Central memory CD4-positive, alpha-beta T cell (primary cell): ENCODE results near the gene EHMT1.

ENCODE experiments used
- DNase-seq: peaks from one replicate; pipeline ENCODE4 v3.0.0; 2022

Gene EHMT1

GRCh38 chr9:137674307-137674975, 55.6 kb downstream of the EHMT1 start:
- no peak for DNase-seq

DNA sequence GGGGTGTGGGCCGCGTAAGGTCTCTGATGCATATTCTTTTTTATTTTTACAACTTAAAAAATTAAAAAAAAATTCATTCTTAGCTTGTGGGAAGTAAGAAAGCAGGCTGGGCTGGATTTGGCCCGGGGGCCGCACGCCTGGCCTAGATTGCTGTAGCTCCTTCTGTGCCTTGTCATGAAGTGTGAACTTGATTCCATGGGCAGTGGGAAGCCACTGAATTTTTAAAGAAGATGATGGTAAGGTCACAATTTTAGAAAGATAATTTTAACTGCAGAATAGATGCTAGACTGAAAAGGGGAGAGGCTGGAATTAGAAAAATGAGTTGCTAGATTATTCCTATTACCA, 56.1 kb downstream of the EHMT1 start:
- DNase-seq, result no peak

GRCh38 chr9:137676998-137677397, 58.2 kb downstream of the EHMT1 start:
- no peak for DNase-seq

- no peak for DNase-seq
These were observed 59.4 kb downstream of the EHMT1 start for GRCh38 chr9:137678202-137678601.

GRCh38 chr9:137679249-137679648, 60.4 kb downstream of the EHMT1 start:
- DNase-seq, result no peak

GRCh38 chr9:137679695-137680305, 61.0 kb downstream of the EHMT1 start:
- DNase-seq, result no peak

GRCh38 chr9:137680444-137681358, 61.9 kb downstream of the EHMT1 start:
- no peak for DNase-seq

DNA sequence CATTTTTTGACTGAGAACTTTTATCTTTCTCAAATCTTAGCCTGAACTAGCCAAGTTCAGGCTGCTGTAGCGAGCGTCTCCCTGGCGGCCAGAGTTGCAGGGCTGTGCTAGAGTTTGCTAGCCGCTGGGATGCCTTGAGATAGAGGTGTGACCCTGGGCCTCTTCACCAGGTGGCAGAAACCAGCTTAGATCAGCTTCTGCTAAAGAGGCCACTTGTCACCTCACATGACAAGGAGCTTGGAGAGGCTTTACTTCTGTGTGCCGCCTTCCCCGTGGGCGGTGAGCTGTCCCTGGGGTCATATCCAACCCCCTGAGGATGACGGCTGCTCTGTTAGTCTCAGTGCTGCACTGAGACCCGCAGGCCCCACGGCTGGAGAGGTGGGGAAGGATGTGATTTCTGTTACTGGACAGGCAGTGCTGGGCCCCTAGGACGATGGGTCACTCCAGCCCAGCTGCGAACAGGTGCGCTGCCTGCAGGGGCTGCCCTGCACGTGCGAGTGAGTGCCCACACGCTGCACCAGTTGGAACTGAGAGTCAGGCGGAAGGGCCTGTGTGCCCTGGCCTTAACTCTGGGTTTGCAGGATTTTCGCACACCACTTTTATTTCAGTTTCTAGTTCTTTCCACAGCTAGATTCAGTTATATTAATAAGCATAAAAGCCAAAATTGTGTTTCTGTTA, 63.8 kb downstream of the EHMT1 start:
- DNase-seq, result no peak

- no peak for DNase-seq
These were observed 64.6 kb downstream of the EHMT1 start for GRCh38 chr9:137683262-137683864.

DNA sequence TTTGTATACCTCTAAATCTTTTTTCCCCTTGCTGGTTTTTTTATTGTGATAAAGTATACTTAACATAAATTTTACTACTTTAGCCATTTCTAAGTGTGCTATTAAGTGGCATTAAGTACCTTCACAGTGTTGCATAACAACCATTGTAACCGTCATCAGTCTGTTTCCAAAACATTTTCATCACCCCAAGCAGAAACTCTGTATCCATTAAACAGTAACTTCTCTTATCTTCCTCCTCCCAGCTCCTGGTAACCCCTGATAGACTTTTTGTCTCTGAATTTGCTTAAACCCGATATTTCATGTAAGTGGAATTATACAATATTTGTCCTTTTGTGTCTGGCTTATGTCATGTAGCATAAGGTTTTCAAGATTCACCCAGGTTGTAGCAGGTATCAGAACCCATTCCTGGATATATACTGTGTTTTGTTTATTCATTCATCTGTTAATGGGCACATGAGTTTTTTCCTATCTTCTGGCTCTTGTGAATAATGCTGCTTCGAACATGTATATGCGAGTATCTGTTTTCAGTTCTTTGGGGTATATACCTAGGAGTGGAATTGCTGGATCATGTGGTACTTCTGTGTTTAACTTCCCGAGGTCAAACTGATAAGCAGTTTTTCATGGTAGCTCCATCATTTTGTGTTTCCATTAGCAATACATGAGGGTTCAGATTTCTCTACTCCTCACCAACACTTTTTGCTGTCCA, 66.4 kb downstream of the EHMT1 start:
- DNase-seq, result no peak

DNA sequence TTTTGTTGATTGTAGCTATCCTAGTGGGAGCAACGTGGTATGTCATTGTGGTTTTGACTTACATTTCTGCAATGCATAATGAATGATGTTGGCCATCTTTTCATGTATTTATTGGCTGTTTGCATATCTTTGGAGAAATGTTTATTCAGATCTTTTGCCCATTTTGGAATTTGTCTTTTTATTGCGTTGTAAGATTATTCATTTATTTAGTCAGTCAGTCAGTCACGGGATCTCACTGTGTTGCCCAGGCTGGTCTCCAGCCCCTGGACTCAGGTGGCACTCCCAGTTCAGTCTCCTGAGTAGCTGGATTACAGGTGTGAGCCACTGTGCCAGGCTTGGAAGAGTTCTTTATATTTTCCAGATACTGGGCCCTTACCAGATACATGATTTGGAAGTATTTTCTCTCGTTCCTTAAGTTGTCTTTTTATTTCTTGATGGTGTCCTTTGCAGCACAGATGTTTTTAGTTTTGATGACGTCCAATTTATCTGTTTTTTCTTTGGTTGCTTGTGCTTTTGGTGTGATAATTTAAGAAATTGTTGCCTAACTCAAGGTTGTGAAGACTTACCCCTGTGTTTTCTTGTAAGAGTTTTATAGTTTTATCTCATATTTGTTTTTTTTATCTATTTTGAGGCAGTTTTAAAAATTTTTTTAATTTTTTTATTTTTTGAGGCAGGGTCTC, 67.1 kb downstream of the EHMT1 start:
- no peak for DNase-seq

DNA sequence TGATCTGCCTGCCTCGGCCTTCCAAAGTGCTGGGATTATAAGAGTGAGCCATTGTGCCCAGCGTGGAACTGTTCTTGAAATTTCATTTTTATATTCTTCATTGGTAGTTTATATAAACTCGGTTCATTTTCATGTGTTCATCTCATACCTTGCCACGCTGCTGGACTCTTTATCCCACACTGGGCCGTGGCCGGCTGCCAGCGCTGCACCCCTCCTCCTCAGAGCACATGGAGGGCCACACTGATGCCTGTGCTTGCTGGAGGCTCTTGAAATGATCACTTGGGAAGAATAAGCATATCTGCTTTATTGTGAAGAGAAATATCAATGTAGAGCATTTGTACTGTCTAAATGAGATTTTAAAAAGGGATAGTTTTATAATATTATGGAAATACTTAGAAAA, 69.5 kb downstream of the EHMT1 start:
- DNase-seq, result no peak

DNA sequence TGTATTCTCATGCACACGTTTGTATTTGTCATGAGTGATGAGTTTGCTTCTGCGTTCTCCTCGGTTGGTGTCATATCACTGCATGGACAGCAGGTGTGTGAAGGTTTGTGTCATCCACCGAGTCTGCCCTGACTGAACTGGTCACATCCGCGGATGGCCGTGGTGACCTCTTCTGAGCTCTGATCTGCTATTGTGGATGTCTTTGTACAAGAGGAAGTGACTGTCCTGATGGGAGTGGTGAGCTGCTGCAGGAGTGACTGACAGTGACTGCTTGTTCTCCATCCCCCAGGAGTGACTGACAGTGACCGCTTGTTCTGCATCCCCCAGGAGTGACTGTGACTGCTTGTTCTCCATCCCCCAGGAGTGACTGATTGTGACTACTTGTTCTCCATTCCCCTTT, 69.9 kb downstream of the EHMT1 start:
- DNase-seq, result no peak

DNA sequence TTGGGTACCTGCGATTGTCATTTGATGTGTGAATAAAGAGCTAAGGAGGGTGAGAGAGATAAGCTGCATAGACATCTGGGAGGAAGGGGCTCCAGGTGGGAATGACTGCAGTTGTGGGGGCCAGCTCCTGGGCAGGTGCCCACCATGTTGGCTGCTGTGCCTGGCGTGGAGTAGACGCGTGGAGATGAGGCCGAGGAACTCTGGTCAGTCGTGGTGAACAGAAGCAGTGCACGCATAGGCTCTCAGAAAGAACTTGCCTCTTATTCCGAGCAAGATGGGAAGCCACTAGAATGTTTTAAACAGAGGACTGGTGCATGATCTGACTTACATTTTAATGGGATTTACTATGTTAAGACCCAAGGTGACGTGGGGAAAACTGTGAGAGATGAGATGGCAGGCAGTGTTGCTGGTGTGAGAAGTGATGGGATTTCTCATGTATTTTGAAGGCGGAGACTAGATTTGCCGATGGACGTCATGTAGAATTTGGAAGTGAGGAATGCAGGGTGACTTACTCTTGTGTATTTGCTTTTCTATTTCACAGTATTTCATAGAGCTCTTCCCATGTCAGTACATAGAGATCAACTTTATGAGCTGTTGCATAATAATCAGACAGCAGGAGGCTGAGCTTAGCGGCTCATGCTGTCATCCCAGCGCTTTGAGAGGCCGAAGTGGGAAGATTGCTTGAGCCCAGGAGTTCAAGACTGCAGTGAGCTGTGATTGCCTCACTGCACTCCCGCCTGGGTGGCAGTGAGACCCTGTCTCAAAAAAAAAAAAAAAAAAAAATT, 71.1 kb downstream of the EHMT1 start:
- no peak for DNase-seq

DNA sequence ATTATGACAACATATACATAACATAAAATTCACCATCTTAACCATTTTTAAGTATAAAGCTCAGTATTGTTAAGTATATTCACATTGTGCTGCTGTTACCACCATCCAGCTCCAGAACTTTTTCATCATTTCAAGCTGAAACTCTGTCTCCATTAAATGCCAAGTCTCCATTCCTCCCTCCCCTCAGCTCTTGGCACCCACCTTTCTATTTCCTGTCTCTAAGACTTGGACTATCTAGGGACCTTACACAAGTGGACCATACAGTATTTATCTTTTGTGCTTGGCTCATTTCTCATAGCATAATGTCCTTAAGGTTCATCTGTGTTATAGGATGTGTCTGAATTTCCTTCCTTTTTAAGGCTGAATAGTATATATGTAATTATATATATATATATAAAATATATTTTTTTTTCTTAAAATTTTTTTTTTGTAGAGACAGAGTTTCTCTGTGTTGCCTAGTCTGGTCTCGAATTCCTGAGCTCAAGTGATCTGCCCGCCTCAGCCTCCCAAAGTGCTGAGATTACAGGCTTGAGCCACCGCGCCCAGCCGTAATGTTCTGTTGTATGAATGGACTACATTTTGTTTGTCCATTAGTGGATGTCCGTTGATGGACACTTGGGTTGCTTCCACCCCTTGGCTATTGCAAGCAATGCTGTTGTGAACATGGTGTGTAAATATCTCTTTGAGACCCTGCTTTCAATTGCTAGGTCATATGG, 72.3 kb downstream of the EHMT1 start:
- DNase-seq, result no peak

DNA sequence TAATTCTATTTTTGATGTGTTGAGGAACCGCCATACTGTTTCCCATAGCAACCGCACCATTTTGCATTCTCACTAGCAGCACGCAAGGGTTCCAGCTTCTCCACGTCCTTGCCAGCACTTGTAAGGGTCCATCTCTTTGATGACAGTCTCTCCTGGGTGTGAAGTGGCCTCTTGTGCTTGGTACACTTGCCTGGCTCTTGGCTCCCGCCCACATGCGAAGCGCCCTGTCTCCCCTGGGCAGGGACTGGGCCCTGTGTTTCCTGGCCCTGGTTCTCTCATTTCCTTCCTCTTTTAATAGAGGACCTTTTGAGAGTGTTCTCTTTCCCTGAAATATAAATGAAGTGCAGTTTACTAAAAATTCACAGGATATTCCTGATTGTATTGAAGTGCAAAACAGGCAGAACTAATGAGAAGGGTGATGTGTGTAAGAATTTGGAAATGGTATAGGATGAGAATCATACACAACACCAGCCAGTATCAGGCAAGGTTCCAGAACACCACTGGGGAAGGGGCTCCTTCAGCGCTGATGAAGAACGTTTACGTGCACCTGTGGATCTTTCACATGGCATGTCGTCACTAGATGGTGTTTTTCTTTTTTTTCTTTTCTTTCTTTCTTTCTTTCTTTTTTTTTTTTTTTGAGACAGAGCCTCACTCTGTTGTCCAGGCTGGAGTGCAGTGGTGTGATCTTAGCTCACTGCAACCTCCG, 73.0 kb downstream of the EHMT1 start:
- no peak for DNase-seq

DNA sequence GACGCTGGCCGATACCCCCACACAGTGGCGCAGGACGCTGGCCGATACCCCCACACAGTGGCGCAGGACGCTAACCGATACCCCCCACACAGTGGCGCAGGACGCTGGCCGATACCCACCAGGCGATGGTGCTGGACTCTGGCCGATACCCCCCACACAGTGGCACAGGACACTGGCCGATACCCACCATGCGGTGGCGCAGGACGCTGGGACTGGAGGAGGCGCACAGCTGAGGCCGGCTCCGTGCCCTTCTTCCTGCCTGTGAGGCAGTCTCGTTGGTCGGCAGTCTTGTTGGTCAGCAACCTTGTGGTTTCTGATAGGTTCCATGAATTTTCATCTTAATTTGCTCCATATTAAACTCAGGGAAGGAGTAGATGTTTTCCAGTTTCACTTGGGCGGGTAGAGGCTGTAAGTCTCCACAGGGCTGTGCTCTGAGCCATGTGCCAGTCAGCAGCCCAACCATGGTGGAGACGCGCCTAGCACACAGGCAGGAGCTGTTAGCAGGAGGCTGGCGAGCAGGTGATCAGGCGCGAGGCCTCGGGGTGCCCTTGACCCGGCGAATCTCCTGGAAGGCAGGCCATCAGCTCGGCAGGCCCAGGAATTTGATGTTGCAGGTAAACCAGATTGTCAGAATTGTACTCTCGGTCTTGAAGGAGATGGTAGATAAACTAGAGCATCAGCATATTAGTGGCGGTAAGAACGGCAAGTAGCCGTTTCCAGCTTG, 75.6 kb downstream of the EHMT1 start:
- DNase-seq, result no peak

DNA sequence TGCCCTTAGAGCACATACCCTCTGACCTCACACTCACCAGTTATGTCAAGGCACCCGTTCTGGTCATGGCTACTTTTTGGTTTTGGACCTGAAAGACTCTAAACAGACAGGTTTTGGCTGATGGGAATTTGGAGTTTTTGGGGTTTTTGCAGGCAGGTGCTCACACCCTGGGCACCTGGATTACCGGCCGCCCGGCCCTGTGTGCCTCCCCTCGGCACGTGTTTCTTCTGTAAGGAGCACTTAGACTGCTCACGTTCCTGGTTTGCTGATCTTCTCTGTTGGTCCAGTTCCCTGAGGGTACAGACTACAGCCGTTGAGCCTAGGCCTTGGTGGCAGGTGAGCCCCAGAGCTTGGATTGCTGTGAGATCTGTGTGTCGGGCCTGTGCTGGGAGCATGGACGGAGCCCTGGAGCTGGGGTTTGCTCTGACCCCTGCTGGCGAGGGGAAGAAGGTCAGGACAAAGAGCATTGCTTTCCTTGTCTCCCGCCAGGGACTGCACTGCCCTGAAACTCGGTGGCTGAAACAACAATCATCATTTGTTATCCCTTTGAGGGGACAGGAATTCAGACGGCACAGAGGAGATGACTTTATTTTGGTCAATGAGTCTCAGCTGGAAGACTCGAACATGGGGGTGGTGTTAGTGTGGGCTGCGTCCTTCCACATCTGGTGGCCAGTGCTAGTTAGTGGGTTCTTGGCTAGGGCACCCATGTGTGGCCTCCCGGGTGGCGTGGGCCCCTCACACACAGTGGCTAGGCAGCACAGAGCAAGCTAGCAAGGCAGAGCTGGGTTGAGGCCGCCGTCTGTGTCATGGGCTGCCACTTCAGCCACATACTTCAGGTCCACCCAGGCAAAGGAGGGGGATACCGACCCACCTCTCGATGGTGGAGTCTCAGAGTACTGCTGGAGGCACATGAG, 76.4 kb downstream of the EHMT1 start:
- no peak for DNase-seq
